Naive B cell (primary cell): ENCODE results near the gene CDK6. TPM values are rescaled to one million over a fixed set of nuclear protein-coding genes. Genes with fewer than 3 reads are reported as not detected.

Source experiments
- ATAC-seq, 2 donors: fragments of 150-1000 bp; cut with Tn5 transposase; 2 replicates each; pipeline ENCODE4 v1.10.0; 2021; ENCODE audit warnings: low read depth in 2 of 2, mild to moderate bottlenecking in 2 of 2, moderate library complexity in 2 of 2
- DNase-seq: peaks from one replicate; pipeline ENCODE4 v3.0.0; 2022
- H3K27ac Mint-ChIP-seq, 6 donors: one replicate each; pipeline ENCODE4 v1.8.0; 2020 to 2022; ENCODE audit warnings: mild to moderate bottlenecking in 6 of 6, mixed read lengths in 6 of 6, moderate library complexity in 5 of 6, inconsistent platforms in 2 of 6
- H3K27me3 Mint-ChIP-seq, 3 donors: one replicate each; pipeline ENCODE4 v1.8.0; 2021 to 2022; ENCODE audit warnings: mixed read lengths in 3 of 3, mild to moderate bottlenecking in 1 of 3
- H3K36me3 Mint-ChIP-seq, 2 donors: one replicate each; pipeline ENCODE4 v1.8.0; 2020 to 2022; ENCODE audit warnings: mixed read lengths in 2 of 2, inconsistent platforms in 1 of 2, mild to moderate bottlenecking in 1 of 2
- H3K4me1 Mint-ChIP-seq, 3 donors: one replicate each; pipeline ENCODE4 v1.8.0; 2020 to 2022; ENCODE audit warnings: mixed read lengths in 3 of 3, inconsistent platforms in 1 of 3, mild to moderate bottlenecking in 1 of 3, moderate library complexity in 1 of 3
- H3K4me3 Mint-ChIP-seq, 8 donors: one replicate each; pipeline ENCODE4 v1.8.0; 2020 to 2022; ENCODE audit warnings: mild to moderate bottlenecking in 8 of 8, mixed read lengths in 8 of 8, moderate library complexity in 8 of 8, inconsistent platforms in 2 of 8
- H3K9me3 Mint-ChIP-seq, 7 donors: one replicate each; pipeline ENCODE4 v1.8.0; 2020 to 2022; ENCODE audit warnings: mixed read lengths in 7 of 7, mild to moderate bottlenecking in 5 of 7, inconsistent platforms in 2 of 7, moderate library complexity in 1 of 7
- polyA plus RNA-seq, 6 donors: library from polyadenylated mRNA; unstranded; fragments of 300-500 nt; fragmentation: Illumina TruSeq; gene quantifications; one replicate each; pipeline ENCODE4 v1.2.3, GENCODE V29; 2021; ENCODE audit warnings: low read depth in 6 of 6

The CDK6 gene
- polyA plus RNA-seq, 6 donors from 2014 or later: 3.3 to 15.7 (median 9.6) TPM

- ATAC-seq (no peak), DNase-seq (no peak)
- Mint-ChIP-seq H3K9me3 (no peaks in the 10 kb centered on the region), H3K4me1 (peaks cover 0 to 3% (median 2%) of the 10 kb centered on the region in 3 donors), H3K36me3 (peaks cover 9 to 14% of the 10 kb centered on the region in 2 donors), H3K27ac (no peak overlapping the region), H3K4me3 (no peak overlapping the region), H3K27me3 (no peaks in the 10 kb centered on the region)
Measured at GRCh38 chr7:92668564-92668963, 167.8 kb downstream of the CDK6 start.

DNA sequence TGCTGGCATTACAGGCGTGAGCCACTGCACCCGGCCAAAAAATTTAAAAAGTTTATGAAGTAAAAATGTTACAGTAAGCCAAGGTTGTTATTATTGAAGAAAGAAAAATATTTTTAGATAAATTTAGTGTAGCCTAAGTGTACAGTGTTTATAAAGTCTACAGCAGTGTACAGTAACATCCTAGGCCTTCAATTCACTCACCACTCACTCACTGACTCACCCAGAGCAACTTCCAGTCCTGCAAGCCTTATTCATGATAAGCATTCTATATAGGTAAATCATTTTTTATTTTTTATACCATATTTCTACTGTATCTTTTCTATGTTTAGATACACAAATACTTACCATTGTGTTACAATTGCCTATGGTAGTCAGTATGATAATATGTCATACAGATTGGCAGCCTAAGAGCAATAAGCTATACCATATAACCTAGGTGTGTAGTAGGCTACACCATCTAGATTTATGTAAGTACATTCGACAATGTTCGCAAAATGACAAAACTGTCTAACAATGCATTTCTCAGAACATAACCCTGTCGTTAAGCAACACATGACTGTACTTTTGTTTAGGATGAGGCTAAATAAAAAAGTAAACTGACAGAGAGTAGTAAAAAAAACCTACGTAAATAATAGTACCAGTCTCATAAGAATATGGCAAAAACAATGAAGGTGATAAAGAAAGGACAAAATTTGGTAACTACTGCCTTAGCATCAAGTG lies 168.4 kb downstream of the CDK6 start:
- H3K4me3 Mint-ChIP-seq: no peak overlapping the region
- no peak for DNase-seq
- H3K9me3 Mint-ChIP-seq: no peaks in the 10 kb centered on the region
- no peak overlapping the region for H3K27ac Mint-ChIP-seq
- H3K27me3 Mint-ChIP-seq: no peaks in the 10 kb centered on the region
- H3K36me3 Mint-ChIP-seq: peaks cover 9 to 14% of the 10 kb centered on the region in 2 donors
- no peak for ATAC-seq
- peaks cover 0 to 3% (median 0%) of the 10 kb centered on the region in 3 donors for H3K4me1 Mint-ChIP-seq

GRCh38 chr7:92665926-92666325 lies 170.4 kb downstream of the CDK6 start:
- H3K9me3 Mint-ChIP-seq: no peaks in the 10 kb centered on the region
- H3K4me3 Mint-ChIP-seq: no peak overlapping the region

GRCh38 chr7:92661651-92662050 lies 174.7 kb downstream of the CDK6 start:
- H3K27ac Mint-ChIP-seq: no peak overlapping the region

More at GRCh38 chr7:92665926-92666325, 170.4 kb downstream of the CDK6 start:
- ATAC-seq (no peak), DNase-seq (no peak)
- H3K36me3 Mint-ChIP-seq: peaks cover 8 to 12% of the 10 kb centered on the region in 2 donors
- no peaks in the 10 kb centered on the region for H3K4me1 Mint-ChIP-seq
- H3K27ac Mint-ChIP-seq: no peak overlapping the region
- H3K27me3 Mint-ChIP-seq: no peaks in the 10 kb centered on the region

GRCh38 chr7:92658671-92659070 lies 177.7 kb downstream of the CDK6 start:
- Mint-ChIP-seq H3K4me1 (peaks cover 9 to 30% (median 9%) of the 10 kb centered on the region in 3 donors), H3K27me3 (no peaks in the 10 kb centered on the region), H3K36me3 (peaks cover 0 to 3% of the 10 kb centered on the region in 2 donors), H3K27ac (peak overlapping the region in 2 of 6 donors; percentile 2 to 34), H3K4me3 (no peak overlapping the region), H3K9me3 (no peaks in the 10 kb centered on the region)
- ATAC-seq (no peak), DNase-seq (no peak)

More at GRCh38 chr7:92661651-92662050, 174.7 kb downstream of the CDK6 start:
- Mint-ChIP-seq H3K27me3 (no peaks in the 10 kb centered on the region), H3K4me3 (no peak overlapping the region), H3K4me1 (peaks cover 5 to 21% (median 9%) of the 10 kb centered on the region in 3 donors), H3K9me3 (no peaks in the 10 kb centered on the region), H3K36me3 (peaks cover 0 to 3% of the 10 kb centered on the region in 2 donors)
- DNase-seq (no peak), ATAC-seq (no peak)

DNA sequence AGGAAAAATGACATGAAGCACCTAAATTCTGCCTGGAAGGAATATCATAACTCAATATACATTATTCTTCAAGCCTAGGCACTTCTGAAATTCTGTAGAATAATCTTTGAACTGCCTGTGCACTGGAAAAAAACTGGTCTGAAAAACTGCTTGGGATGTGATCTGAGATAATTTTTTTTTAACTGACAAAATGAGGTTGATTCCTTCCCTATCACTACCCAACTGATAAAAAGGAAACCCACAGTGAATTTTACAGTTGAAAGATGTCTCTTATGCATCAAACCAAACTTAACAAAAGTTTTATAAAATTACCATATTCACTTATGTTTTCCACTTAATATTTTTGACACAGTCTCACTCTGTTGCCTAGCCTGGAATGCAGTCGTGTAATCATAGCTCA lies 179.0 kb downstream of the CDK6 start:
- ATAC-seq: no peak
- H3K4me3 Mint-ChIP-seq: peak overlapping the region in 1 of 8 donors; percentile 27
- peaks cover 9 to 31% (median 9%) of the 10 kb centered on the region in 3 donors for H3K4me1 Mint-ChIP-seq
- H3K36me3 Mint-ChIP-seq: peaks cover 0 to 3% of the 10 kb centered on the region in 2 donors
- no peaks in the 10 kb centered on the region for H3K27me3 Mint-ChIP-seq
- H3K9me3 Mint-ChIP-seq: no peaks in the 10 kb centered on the region
- DNase-seq: no peak
- H3K27ac Mint-ChIP-seq: no peak overlapping the region

- H3K27ac Mint-ChIP-seq: peak overlapping the region in 1 of 6 donors; percentile 9
- H3K4me3 Mint-ChIP-seq: peak overlapping the region in 1 of 8 donors; percentile 69
- H3K36me3 Mint-ChIP-seq: peaks cover 0 to 3% of the 10 kb centered on the region in 2 donors
- DNase-seq (no peak), ATAC-seq (no peak)
- H3K4me1 Mint-ChIP-seq: peaks cover 9 to 31% (median 9%) of the 10 kb centered on the region in 3 donors
- H3K27me3 Mint-ChIP-seq: no peaks in the 10 kb centered on the region
- no peaks in the 10 kb centered on the region for H3K9me3 Mint-ChIP-seq
Measured at GRCh38 chr7:92656121-92656520, 180.3 kb downstream of the CDK6 start.

- Mint-ChIP-seq H3K27me3 (no peaks in the 10 kb centered on the region), H3K4me1 (peaks cover 9 to 31% (median 9%) of the 10 kb centered on the region in 3 donors), H3K4me3 (no peak overlapping the region), H3K27ac (peak overlapping the region in 1 of 6 donors; percentile 9), H3K9me3 (no peaks in the 10 kb centered on the region), H3K36me3 (peaks cover 0 to 3% of the 10 kb centered on the region in 2 donors)
- DNase-seq (no peak), ATAC-seq (no peak)
Measured at GRCh38 chr7:92655346-92655884, 181.0 kb downstream of the CDK6 start.

DNA sequence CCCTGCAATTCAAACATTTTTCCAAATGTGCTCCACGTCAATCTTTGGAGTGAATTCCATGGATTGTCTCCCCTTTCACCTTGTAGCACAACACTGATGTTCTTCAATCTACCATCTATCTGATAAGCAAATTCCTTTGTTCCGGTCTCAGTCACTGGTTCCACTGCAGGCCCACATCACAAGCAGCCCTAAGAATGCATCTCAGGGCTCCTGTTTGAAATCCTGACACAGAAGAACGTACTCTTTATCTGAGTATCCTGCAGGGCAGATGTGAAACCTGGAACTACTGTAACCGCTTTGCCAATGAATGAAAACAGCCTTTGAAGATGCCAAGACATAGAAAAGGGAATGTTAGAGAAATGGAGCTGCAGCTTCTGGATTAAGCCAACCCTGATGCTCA lies 183.2 kb downstream of the CDK6 start:
- DNase-seq (no peak), ATAC-seq (no peak)
- Mint-ChIP-seq H3K4me3 (no peak overlapping the region), H3K27me3 (no peaks in the 10 kb centered on the region), H3K36me3 (no peaks in the 10 kb centered on the region), H3K4me1 (peaks cover 3 to 14% (median 4%) of the 10 kb centered on the region in 3 donors), H3K27ac (no peak overlapping the region), H3K9me3 (no peaks in the 10 kb centered on the region)

DNA sequence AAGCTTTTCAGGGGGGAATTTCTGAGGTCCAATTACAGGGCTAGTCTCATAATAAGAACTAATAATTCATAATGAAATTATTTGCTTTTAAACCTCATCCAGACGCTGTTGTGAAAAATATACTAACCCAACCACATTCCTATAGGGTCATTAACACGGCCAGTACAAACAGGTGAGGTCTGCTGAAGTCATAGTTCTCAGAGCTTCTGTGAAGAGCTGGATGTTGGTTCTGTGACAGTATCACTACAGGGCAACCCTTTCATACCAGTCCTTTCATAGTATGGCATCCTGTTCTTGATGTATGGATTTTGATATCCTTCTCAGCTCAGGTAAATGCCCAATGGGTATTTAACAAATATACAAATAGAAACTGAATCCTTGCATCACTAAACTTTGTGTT lies 183.8 kb downstream of the CDK6 start:
- Mint-ChIP-seq H3K27me3 (no peaks in the 10 kb centered on the region), H3K4me3 (no peak overlapping the region), H3K9me3 (no peaks in the 10 kb centered on the region), H3K4me1 (peaks cover 4 to 10% (median 9%) of the 10 kb centered on the region in 3 donors), H3K27ac (no peak overlapping the region), H3K36me3 (no peaks in the 10 kb centered on the region)
- no peak for DNase-seq
- ATAC-seq: no peak

- DNase-seq (no peak), ATAC-seq (no peak)
- H3K4me1 Mint-ChIP-seq: peaks cover 18 to 30% (median 24%) of the 10 kb centered on the region in 3 donors
- H3K4me3 Mint-ChIP-seq: no peak overlapping the region
- no peaks in the 10 kb centered on the region for H3K27me3 Mint-ChIP-seq
- H3K9me3 Mint-ChIP-seq: no peaks in the 10 kb centered on the region
- H3K36me3 Mint-ChIP-seq: no peaks in the 10 kb centered on the region
- no peak overlapping the region for H3K27ac Mint-ChIP-seq
Measured at GRCh38 chr7:92650391-92650790, 186.0 kb downstream of the CDK6 start.

- H3K4me3 Mint-ChIP-seq: no peak overlapping the region
- no peak overlapping the region for H3K27ac Mint-ChIP-seq
- no peak for DNase-seq
- peaks cover 18 to 26% (median 22%) of the 10 kb centered on the region in 3 donors for H3K4me1 Mint-ChIP-seq
- no peaks in the 10 kb centered on the region for H3K27me3 Mint-ChIP-seq
- H3K9me3 Mint-ChIP-seq: no peaks in the 10 kb centered on the region
- ATAC-seq: no peak
- no peaks in the 10 kb centered on the region for H3K36me3 Mint-ChIP-seq
Measured at GRCh38 chr7:92648067-92648466, 188.3 kb downstream of the CDK6 start.

DNA sequence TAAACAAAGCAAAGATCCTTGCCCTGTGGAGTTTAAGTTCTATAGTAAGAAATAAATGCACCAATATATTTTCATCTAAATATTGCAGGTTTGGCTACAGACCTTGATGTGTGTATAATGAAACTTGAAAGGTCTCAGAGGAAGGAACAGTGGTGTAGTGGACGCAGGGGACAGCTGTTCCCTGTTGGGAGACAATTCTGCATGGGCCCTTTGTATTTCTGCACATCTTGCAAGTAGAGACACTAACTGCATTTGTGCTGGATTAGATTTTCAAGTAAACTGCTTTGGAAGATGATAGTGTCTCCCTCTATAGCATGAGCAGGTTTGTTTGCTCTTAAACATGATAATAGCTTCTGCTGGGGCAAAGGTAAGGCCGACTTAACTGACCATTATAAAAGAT lies 188.7 kb downstream of the CDK6 start:
- Mint-ChIP-seq H3K4me3 (no peak overlapping the region), H3K4me1 (peaks cover 18 to 26% (median 22%) of the 10 kb centered on the region in 3 donors), H3K27me3 (no peaks in the 10 kb centered on the region), H3K9me3 (no peaks in the 10 kb centered on the region), H3K36me3 (no peaks in the 10 kb centered on the region), H3K27ac (no peak overlapping the region)
- no peak for DNase-seq
- ATAC-seq: no peak

DNA sequence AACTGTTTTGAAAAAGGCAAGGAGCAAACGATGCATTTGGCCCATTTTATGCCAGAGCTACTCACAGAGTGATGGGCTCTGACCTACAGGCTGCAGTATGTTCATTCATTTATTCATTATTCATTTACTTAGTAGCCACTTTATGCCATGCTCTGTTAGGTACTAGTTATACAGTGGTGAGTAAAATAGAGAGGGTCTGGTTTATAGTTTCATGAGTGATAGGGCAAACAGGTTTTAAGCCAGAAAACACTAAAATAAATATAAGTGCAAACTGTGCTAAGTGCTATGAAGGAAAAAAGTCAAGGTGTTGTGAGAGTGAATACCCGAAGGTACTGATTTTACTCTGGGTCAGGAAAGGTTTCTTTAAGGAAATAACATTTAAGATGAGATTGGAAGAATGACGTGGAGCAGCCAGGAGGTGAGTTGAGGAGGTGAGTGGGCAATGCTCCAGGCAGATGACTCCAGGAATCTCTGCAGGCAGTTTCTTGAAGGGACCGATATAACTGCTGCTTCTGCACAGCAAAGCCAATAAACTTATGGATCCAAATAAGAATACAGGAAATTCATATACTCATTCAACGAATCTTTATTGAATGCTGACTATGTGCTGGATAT lies 189.3 kb downstream of the CDK6 start:
- peak overlapping the region in 2 of 6 donors; percentile 1 to 60 for H3K27ac Mint-ChIP-seq
- ATAC-seq: no peak
- H3K9me3 Mint-ChIP-seq: no peaks in the 10 kb centered on the region

More for the DNA sequence above, 189.3 kb downstream of the CDK6 start:
- DNase-seq: no peak
- Mint-ChIP-seq H3K36me3 (no peaks in the 10 kb centered on the region), H3K27me3 (no peaks in the 10 kb centered on the region), H3K4me3 (no peak overlapping the region), H3K4me1 (peaks cover 21 to 28% (median 26%) of the 10 kb centered on the region in 3 donors)
